H9 (cell line): ENCODE measurements around the gene ITPK1. TPM values are rescaled to one million over a fixed set of nuclear protein-coding genes. Genes with fewer than 3 reads are reported as not detected.
A peak's percentile ranks its signal among the peaks of the same experiment; 100 is the strongest.

ENCODE experiments used
- DNase-seq: peaks from one replicate; pipeline ENCODE4 v3.0.0-alpha.2; 2017
- H2AFZ ChIP-seq: one replicate; pipeline ENCODE4 v1.6.1; 2013; ENCODE audit warnings: mild to moderate bottlenecking, low read length, control low read depth, moderate library complexity
- H2AK5ac ChIP-seq: 2 replicates; pipeline ENCODE4 v1.6.1; 2013; ENCODE audit warnings: low read length, control low read depth, mixed read lengths; ENCODE audit not compliant: insufficient read length
- H2BK120ac ChIP-seq: one replicate; pipeline ENCODE4 v1.6.1; 2013; ENCODE audit warnings: low read depth, mild to moderate bottlenecking, low read length, control low read depth, inconsistent platforms; ENCODE audit not compliant: poor library complexity, severe bottlenecking
- H2BK12ac ChIP-seq: 2 replicates; pipeline ENCODE4 v1.6.1; 2013; ENCODE audit warnings: low read length, control low read depth, mixed read lengths, low read depth; ENCODE audit not compliant: insufficient read length
- H2BK15ac ChIP-seq: 2 replicates; pipeline ENCODE4 v1.6.1; 2013; ENCODE audit warnings: low read depth, low read length, control low read depth
- H2BK20ac ChIP-seq: one replicate; pipeline ENCODE4 v1.6.1; 2013; ENCODE audit warnings: low read depth, mild to moderate bottlenecking, low read length, control low read depth, inconsistent platforms; ENCODE audit not compliant: poor library complexity, severe bottlenecking
- H2BK5ac ChIP-seq: 2 replicates; pipeline ENCODE4 v1.6.1; 2013; ENCODE audit warnings: low read length, control low read depth, mixed read lengths; ENCODE audit not compliant: insufficient read length
- H3K14ac ChIP-seq: 2 replicates; pipeline ENCODE4 v1.6.1; 2013; ENCODE audit warnings: low read length, control low read depth; ENCODE audit not compliant: insufficient read depth
- H3K18ac ChIP-seq: 2 replicates; pipeline ENCODE4 v1.6.1; 2013; ENCODE audit warnings: low read depth, mild to moderate bottlenecking, mixed read lengths, low read length, control low read depth; ENCODE audit not compliant: insufficient read length
- H3K23ac ChIP-seq: 2 replicates; pipeline ENCODE4 v1.6.1; 2013; ENCODE audit warnings: low read length, control low read depth, mixed read lengths, low read depth; ENCODE audit not compliant: insufficient read length
- H3K23me2 ChIP-seq: 2 replicates; pipeline ENCODE4 v1.6.1; 2013; ENCODE audit warnings: low read depth, mild to moderate bottlenecking, mixed read lengths, low read length, control low read depth; ENCODE audit not compliant: insufficient read length, poor library complexity, severe bottlenecking
- H3K27ac ChIP-seq: 2 replicates; pipeline ENCODE4 v1.5.1; 2013; ENCODE audit warnings: low read length, control low read depth, mixed read lengths, low read depth; ENCODE audit not compliant: insufficient read length
- H3K27me3 ChIP-seq: 2 replicates; pipeline ENCODE4 v1.6.1; 2013; ENCODE audit warnings: low read length, control low read depth, inconsistent platforms; ENCODE audit not compliant: insufficient read depth
- H3K4ac ChIP-seq: 2 replicates; pipeline ENCODE4 v1.6.1; 2013; ENCODE audit warnings: low read depth, mild to moderate bottlenecking, control low read depth, inconsistent platforms, low read length, moderate library complexity
- H3K4me1 ChIP-seq: 2 replicates; pipeline ENCODE4 v1.6.1; 2013; ENCODE audit warnings: low read length, control low read depth, inconsistent platforms; ENCODE audit not compliant: insufficient read depth
- H3K4me2 ChIP-seq: 2 replicates; pipeline ENCODE4 v1.6.1; 2013; ENCODE audit warnings: low read length, control low read depth, mixed read lengths; ENCODE audit not compliant: insufficient read length, insufficient read depth
- H3K56ac ChIP-seq: 2 replicates; pipeline ENCODE4 v1.6.1; 2013; ENCODE audit warnings: low read depth, mild to moderate bottlenecking, mixed read lengths, low read length, control low read depth; ENCODE audit not compliant: insufficient read length
- H3K79me1 ChIP-seq: 2 replicates; pipeline ENCODE4 v1.6.1; 2013; ENCODE audit warnings: low read depth, mild to moderate bottlenecking, moderate library complexity, low read length, control low read depth, inconsistent platforms; ENCODE audit not compliant: insufficient read depth, poor library complexity, severe bottlenecking
- H3K79me2 ChIP-seq: 2 replicates; pipeline ENCODE4 v1.6.1; 2013; ENCODE audit warnings: low read length, control low read depth, inconsistent platforms; ENCODE audit not compliant: insufficient read depth
- H3K9ac ChIP-seq: 2 replicates; pipeline ENCODE4 v1.6.1; 2013; ENCODE audit warnings: low read length, control low read depth, mixed read lengths; ENCODE audit not compliant: insufficient read length; ENCODE audit errors: extremely low read depth
- H3K9me3 ChIP-seq: one replicate; pipeline ENCODE4 v1.6.1; 2013; ENCODE audit warnings: low read depth, low read length, inconsistent platforms; ENCODE audit not compliant: control insufficient read depth
- H3T11ph ChIP-seq: one replicate; pipeline ENCODE4 v1.6.1; 2013; ENCODE audit warnings: mild to moderate bottlenecking, low read length, control low read depth, inconsistent platforms
- H4K20me1 ChIP-seq: one replicate; pipeline ENCODE4 v1.6.1; 2013; ENCODE audit not compliant: control insufficient read depth, insufficient read length, insufficient read depth
- H4K5ac ChIP-seq: 2 replicates; pipeline ENCODE4 v1.6.1; 2013; ENCODE audit warnings: low read depth, mild to moderate bottlenecking, mixed read lengths, low read length, control low read depth; ENCODE audit not compliant: insufficient read length
- H4K8ac ChIP-seq: replicated peaks from 2 replicates; pipeline ENCODE4 v1.6.1; 2013; ENCODE audit warnings: low read length, control low read depth, mixed read lengths, low read depth; ENCODE audit not compliant: insufficient read length
- H4K91ac ChIP-seq: 2 replicates; pipeline ENCODE4 v1.6.1; 2013; ENCODE audit warnings: low read depth, mild to moderate bottlenecking, moderate library complexity, mixed read lengths, low read length, control low read depth; ENCODE audit not compliant: insufficient read length
- H3K27ac Mint-ChIP-seq, 3 experiments: 2 replicates in 2 of 3; 3 replicates in 1 of 3; pipeline ENCODE4 v1.8.0; 2020 to 2021; ENCODE audit warnings: mixed read lengths in 3 of 3, mild to moderate bottlenecking in 1 of 3, moderate library complexity in 1 of 3
- H3K27me3 Mint-ChIP-seq: 2 replicates; pipeline ENCODE4 v1.8.0; 2021; ENCODE audit warnings: low read depth, mild to moderate bottlenecking, moderate library complexity, mixed read lengths
- H3K36me3 Mint-ChIP-seq, 3 experiments: 2 replicates in 2 of 3; 3 replicates in 1 of 3; pipeline ENCODE4 v1.8.0; 2020 to 2021; ENCODE audit warnings: low read depth in 3 of 3, mixed read lengths in 3 of 3; ENCODE audit not compliant: insufficient read depth in 1 of 3
- H3K4me1 Mint-ChIP-seq, 2 experiments: 2 replicates each; pipeline ENCODE4 v1.8.0; 2020; ENCODE audit warnings: mixed read lengths in 2 of 2
- H3K4me3 Mint-ChIP-seq, 2 experiments: 2 replicates in 1 of 2; 3 replicates in 1 of 2; pipeline ENCODE4 v1.8.0; 2020 to 2021; ENCODE audit warnings: mild to moderate bottlenecking in 2 of 2, mixed read lengths in 2 of 2, moderate library complexity in 1 of 2
- H3K9me3 Mint-ChIP-seq, 2 experiments: 2 replicates in 1 of 2; 3 replicates in 1 of 2; pipeline ENCODE4 v1.8.0; 2020; ENCODE audit warnings: mild to moderate bottlenecking in 2 of 2, mixed read lengths in 2 of 2, moderate library complexity in 1 of 2
- CTCF ChIP-seq: fragments of 200-600 bp; sonication (generic); conservative IDR thresholded peaks from 3 replicates; pipeline ENCODE4 v1.8.0; 2021; ENCODE audit warnings: antibody characterized with exemption, mild to moderate bottlenecking
- WGBS: extraction: QIAGEN DNeasy Blood & Tissue Kit; methylation state at CpG from one replicate; pipeline ENCODE4 v1.1.7; 2013; ENCODE audit warnings: missing lambda C conversion rate, low lambda C conversion rate, mixed read lengths; ENCODE audit not compliant: insufficient read length; ENCODE audit errors: extremely low coverage; 5-methylcytosine and 5-hydroxymethylcytosine counted together
- total RNA-seq: library from RNA; stranded (reverse); gene quantifications from 2 replicates; pipeline ENCODE4 v1.2.1, GENCODE V29; 2021

The ITPK1 gene
- total RNA-seq, 1 experiment from 2014 or later = 92.7 TPM

GRCh38 chr14:93114068-93114710 is 1.5 kb downstream of the ITPK1 start:
- no peak overlapping the region for H2BK12ac ChIP-seq
- peaks cover 7% of the 10 kb centered on the region for H3K79me1 ChIP-seq
- no peak overlapping the region for H4K5ac ChIP-seq
- no peak overlapping the region for H4K91ac ChIP-seq
- peaks cover 22% of the 10 kb centered on the region; the same call in 1 of the 2 replicates for H3K79me2 ChIP-seq
- H3T11ph ChIP-seq = no peak overlapping the region
- peak overlapping the region; percentile 57 for H3K9ac ChIP-seq
- H3K27ac ChIP-seq = no peak overlapping the region
- H4K8ac ChIP-seq = no peak overlapping the region
- no peak for DNase-seq
- H3K27me3 ChIP-seq = no peaks in the 10 kb centered on the region
- no peak overlapping the region for H3K4ac ChIP-seq
- no peak overlapping the region for H2AK5ac ChIP-seq
- no peak overlapping the region for H2BK20ac ChIP-seq
- H3K18ac ChIP-seq = no peak overlapping the region
- no peak for TF ChIP-seq CTCF
- peaks cover 6% of the 10 kb centered on the region; the same call in 1 of the 2 replicates for H3K4me1 ChIP-seq
- no peak overlapping the region for H2AFZ ChIP-seq
- no peaks in the 10 kb centered on the region for H4K20me1 ChIP-seq
- peaks cover 13% of the 10 kb centered on the region for H3K23me2 ChIP-seq
- H3K27me3 Mint-ChIP-seq = no peaks in the 10 kb centered on the region; the same call in 1 of the 2 replicates
- no peak overlapping the region for H2BK120ac ChIP-seq
- peaks cover 43 to 55% of the 10 kb centered on the region in 2 experiments for H3K4me1 Mint-ChIP-seq
- H3K9me3 Mint-ChIP-seq = no peaks in the 10 kb centered on the region; a peak in 1 of 5 replicates
- no peak overlapping the region for H3K23ac ChIP-seq
- no peaks in the 10 kb centered on the region for H3K9me3 ChIP-seq
- no peak overlapping the region for H3K56ac ChIP-seq
- no CpG with 5 or more reads among the region's 18 CpGs for WGBS
- H3K36me3 Mint-ChIP-seq = no peaks in the 10 kb centered on the region; a peak in 1 of 7 replicates
- H3K14ac ChIP-seq = no peak overlapping the region
- no peak overlapping the region for H2BK15ac ChIP-seq
- peak overlapping the region; percentile 79 to 87 (median 82); a peak in 5 of 7 replicates for H3K27ac Mint-ChIP-seq
- peak overlapping the region; percentile 83 to 95 for H3K4me3 Mint-ChIP-seq
- peak overlapping the region; percentile 82 for H3K4me2 ChIP-seq
- H2BK5ac ChIP-seq = no peak overlapping the region
